HepG2 (cell line): ENCODE measurements around the gene FUZ. TPM values are rescaled to one million over a fixed set of nuclear protein-coding genes. Genes with fewer than 3 reads are reported as not detected.

Source experiments
- ATAC-seq: fragments of 200-7000 bp; cut with Tn5 transposase; 3 replicates; pipeline ENCODE4 v1.9.1; 2020; ENCODE audit warnings: mild to moderate bottlenecking, moderate library complexity
- BruUV-seq: library from RNA; stranded (reverse); fragments of 400-500 nt; replicated peaks from 2 replicates; lab custom pipeline; 2021; lab: Mats Ljungman, UMichigan
- CTCF ChIA-PET: fragments of 300-600 bp; formaldehyde crosslinking; extraction: SDS; loops from one replicate; lab custom pipeline; 2021; ENCODE audit warnings: low total read pairs, inconsistent platforms, low intra/inter-chr PET ratio; lab: Yijun Ruan, JAX
- POLR2A ChIA-PET: fragments of 350-600 bp; sonication (Branson Sonifier 250); formaldehyde crosslinking; loops from one replicate; lab custom pipeline; 2020; ENCODE audit warnings: antibody characterized with exemption, inconsistent platforms; lab: Yijun Ruan, JAX
- DNase-seq: peaks from one replicate; pipeline ENCODE4 v3.0.0-alpha.2; 2015; ENCODE audit warnings: low spot score
- FAIRE-seq: peaks from 3 replicates; lab custom pipeline; 2011; peaks lifted over from hg19 to GRCh38; lab: Jason Lieb, UNC
- H2AFZ ChIP-seq: one replicate; pipeline ENCODE4 v1.6.1; 2011; ENCODE audit warnings: low read length, inconsistent platforms
- H3K27ac ChIP-seq: fragments of 300-600 bp; 3 replicates; pipeline ENCODE4 v1.8.0; 2011; ENCODE audit warnings: mixed run types, mild to moderate bottlenecking, mixed read lengths, low read length, inconsistent platforms; ENCODE audit not compliant: insufficient read depth; ENCODE audit errors: extremely low read length
- H3K27me3 ChIP-seq, 2 experiments: fragments of 200-600 bp in 1 of 2; 2 replicates in 1 of 2; 3 replicates in 1 of 2; pipeline versions ENCODE4 v1.6.0 to v1.8.0; 2011; ENCODE audit warnings: low read length in 2 of 2, mild to moderate bottlenecking in 2 of 2, moderate library complexity in 2 of 2, inconsistent platforms in 1 of 2; ENCODE audit not compliant: insufficient read depth in 2 of 2, control insufficient read depth in 1 of 2
- H3K36me3 ChIP-seq, 2 experiments: fragments of 200-600 bp in 1 of 2; replicated peaks in 1 of 2; 2 replicates in 1 of 2; 3 replicates in 1 of 2; pipeline versions ENCODE4 v1.5.1 to v1.8.0; 2011; ENCODE audit warnings: low read length in 2 of 2, inconsistent platforms in 1 of 2; ENCODE audit not compliant: insufficient read depth in 2 of 2, control insufficient read depth in 1 of 2
- H3K4me1 ChIP-seq: 2 replicates; pipeline ENCODE4 v1.5.1; 2012; ENCODE audit warnings: low read length, inconsistent platforms; ENCODE audit not compliant: insufficient read depth
- H3K4me2 ChIP-seq: 2 replicates; pipeline ENCODE4 v1.6.0; 2011; ENCODE audit warnings: low read depth, low read length, inconsistent platforms
- H3K4me3 ChIP-seq, 3 experiments: fragments of 200-600 bp in 1 of 3; sonication (generic), shearing (Covaris generic) in 1 of 3; replicated peaks in 1 of 3; 2 replicates each; pipeline ENCODE4 v1.5.1; 2011 to 2016; ENCODE audit warnings: low read length in 3 of 3, inconsistent platforms in 2 of 3, low read depth in 2 of 3, mild to moderate bottlenecking in 2 of 3, control low read depth in 1 of 3, mixed read lengths in 1 of 3; ENCODE audit not compliant: insufficient read depth in 1 of 3
- H3K79me2 ChIP-seq: one replicate; pipeline ENCODE4 v1.6.1; 2011; ENCODE audit warnings: low read length, inconsistent platforms; ENCODE audit not compliant: insufficient read depth
- H3K9ac ChIP-seq: 2 replicates; pipeline ENCODE4 v1.6.0; 2011; ENCODE audit warnings: mild to moderate bottlenecking, low read depth, low read length, inconsistent platforms; ENCODE audit not compliant: insufficient read depth
- H3K9me3 ChIP-seq: 2 replicates; pipeline ENCODE4 v1.5.1; 2012; ENCODE audit warnings: mild to moderate bottlenecking, low read length
- H4K20me1 ChIP-seq: 2 replicates; pipeline ENCODE4 v1.6.0; 2011; ENCODE audit warnings: inconsistent platforms, mild to moderate bottlenecking, low read length, moderate library complexity; ENCODE audit not compliant: insufficient read depth
- ZNF136 ChIP-seq: sonication (generic); formaldehyde crosslinking; IDR thresholded peaks from 2 replicates; pipeline ENCODE4 v1.8.1; 2022; ENCODE audit warnings: low read depth, mild to moderate bottlenecking, moderate library complexity, missing genetic modification reagents
- ZNF562 ChIP-seq: sonication (generic); formaldehyde crosslinking; IDR thresholded peaks from 2 replicates; pipeline ENCODE4 v1.8.0; 2022; ENCODE audit warnings: missing genetic modification reagents, borderline replicate concordance
- WGBS: methylation state at CpG from one replicate; pipeline ENCODE4 v1.1.6; 2017; ENCODE audit warnings: low lambda C conversion rate; 5-methylcytosine and 5-hydroxymethylcytosine counted together
- in situ Hi-C: cut with HindIII; loops from 2 replicates; pipeline ENCODE4 v1.10.0; 2017; ENCODE audit warnings: low pct_unique_long_range_greater_than_20kb; ENCODE audit not compliant: extremely low pct_ligation_motif_present
- intact Hi-C: fragments of 100-400 bp; cut with micrococcal nuclease; formaldehyde crosslinking; loops from one replicate; pipeline ENCODE4 v1.10.0; 2022; ENCODE audit not compliant: unreplicated experiment
- polyA plus RNA-seq, 8 experiments: library from polyadenylated mRNA; depleted of rRNA in 3 of 8; stranded (reverse) in 7 of 8; unstranded in 1 of 8; fragments of >200 nt; fragmentation: Illumina TruSeq in 4 of 8; extraction: Trizol in 4 of 8; gene quantifications; 2 replicates each; pipeline versions ENCODE4 v1.2.1 to v1.2.3, GENCODE V29; 2011 to 2016; ENCODE audit warnings: low read depth in 4 of 8, missing spikeins in 1 of 8, mixed read lengths in 1 of 8; ENCODE audit not compliant: insufficient read depth in 1 of 8
- total RNA-seq, 5 experiments: library from RNA; depleted of rRNA; stranded (reverse); fragments of >200 nt; fragmentation: Illumina TruSeq; extraction: Trizol; gene quantifications; 2 replicates each; pipeline ENCODE4 v1.2.3, GENCODE V29; 2016; ENCODE audit warnings: low read depth in 1 of 5
- TF ChIP-seq, protein P1 (sequence below): sonication (generic); formaldehyde crosslinking; IDR thresholded peaks from 2 replicates; pipeline ENCODE4 v1.8.0; 2022; ENCODE audit warnings: missing genetic modification reagents, mild to moderate bottlenecking, moderate library complexity, borderline replicate concordance
- TF ChIP-seq, protein P2 (sequence below): sonication (generic); formaldehyde crosslinking; IDR thresholded peaks from 2 replicates; pipeline ENCODE4 v1.5.0; 2020; ENCODE audit warnings: missing genetic modification reagents

Gene FUZ
- total and polyA plus RNA-seq, 2 of the 13 experiments (the other 11 are each of a cell fraction or from before 2014, with no cell fraction given), result 0.08 TPM; not detected in 1

DNA sequence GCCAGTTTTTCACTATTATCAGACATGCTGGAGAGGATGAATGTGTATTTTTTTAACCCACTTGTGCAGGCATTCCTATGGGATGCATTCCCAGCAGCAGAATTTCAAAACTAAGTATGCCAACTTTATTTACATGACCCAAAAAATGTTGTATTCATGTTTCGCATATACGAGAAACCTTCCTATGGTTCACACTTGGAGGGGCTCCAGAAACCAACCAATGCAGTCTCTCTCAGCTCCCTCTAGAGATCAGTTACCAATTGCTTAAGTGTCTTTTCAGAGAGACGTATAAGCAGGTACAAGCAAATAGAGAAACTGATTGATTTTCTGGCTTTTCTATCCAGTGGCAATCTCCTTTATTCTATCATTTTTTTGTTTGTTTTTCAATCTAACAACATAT lies 32.3 kb upstream of the FUZ start:
- in situ Hi-C loops (no loop called here), intact Hi-C loops (no loop called here)
- Histone ChIP-seq H3K79me2 (no peaks in the 10 kb centered on the region), H3K9ac (no peak overlapping the region), H2AFZ (no peak overlapping the region), H3K27me3 (no peaks in the 10 kb centered on the region), H3K4me2 (no peak overlapping the region), H3K36me3 (no peaks in the 10 kb centered on the region), H3K9me3 (no peaks in the 10 kb centered on the region), H4K20me1 (no peaks in the 10 kb centered on the region), H3K4me3 (no peak overlapping the region), H3K4me1 (peaks cover 21% of the 10 kb centered on the region), H3K27ac (no peak overlapping the region)
- DNase-seq (no peak), FAIRE-seq (no peak), ATAC-seq (no peak)
- TF ChIP-seq, protein P1, sequence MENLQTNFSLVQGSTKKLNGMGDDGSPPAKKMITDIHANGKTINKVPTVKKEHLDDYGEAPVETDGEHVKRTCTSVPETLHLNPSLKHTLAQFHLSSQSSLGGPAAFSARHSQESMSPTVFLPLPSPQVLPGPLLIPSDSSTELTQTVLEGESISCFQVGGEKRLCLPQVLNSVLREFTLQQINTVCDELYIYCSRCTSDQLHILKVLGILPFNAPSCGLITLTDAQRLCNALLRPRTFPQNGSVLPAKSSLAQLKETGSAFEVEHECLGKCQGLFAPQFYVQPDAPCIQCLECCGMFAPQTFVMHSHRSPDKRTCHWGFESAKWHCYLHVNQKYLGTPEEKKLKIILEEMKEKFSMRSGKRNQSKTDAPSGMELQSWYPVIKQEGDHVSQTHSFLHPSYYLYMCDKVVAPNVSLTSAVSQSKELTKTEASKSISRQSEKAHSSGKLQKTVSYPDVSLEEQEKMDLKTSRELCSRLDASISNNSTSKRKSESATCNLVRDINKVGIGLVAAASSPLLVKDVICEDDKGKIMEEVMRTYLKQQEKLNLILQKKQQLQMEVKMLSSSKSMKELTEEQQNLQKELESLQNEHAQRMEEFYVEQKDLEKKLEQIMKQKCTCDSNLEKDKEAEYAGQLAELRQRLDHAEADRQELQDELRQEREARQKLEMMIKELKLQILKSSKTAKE, result no peak
- no peak for TF ChIP-seq ZNF562
- TF ChIP-seq, protein P2, sequence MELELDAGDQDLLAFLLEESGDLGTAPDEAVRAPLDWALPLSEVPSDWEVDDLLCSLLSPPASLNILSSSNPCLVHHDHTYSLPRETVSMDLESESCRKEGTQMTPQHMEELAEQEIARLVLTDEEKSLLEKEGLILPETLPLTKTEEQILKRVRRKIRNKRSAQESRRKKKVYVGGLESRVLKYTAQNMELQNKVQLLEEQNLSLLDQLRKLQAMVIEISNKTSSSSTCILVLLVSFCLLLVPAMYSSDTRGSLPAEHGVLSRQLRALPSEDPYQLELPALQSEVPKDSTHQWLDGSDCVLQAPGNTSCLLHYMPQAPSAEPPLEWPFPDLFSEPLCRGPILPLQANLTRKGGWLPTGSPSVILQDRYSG (CRISPR knock-in tag), result no peak
- no peak for TF ChIP-seq ZNF136 (CRISPR knock-in tag)
- ChIA-PET POLR2A (no interaction called here), CTCF (no interaction called here)
- WGBS, result 85% methylated on average over 3 of the region's 3 CpGs
- BruUV-seq, result no TSS peak
